Gastroesophageal sphincter (tissue), 3 donors: ENCODE data around the gene MRPL42.

Experiments
- CTCF ChIP-seq, 4 experiments: fragments of 200-600 bp in 2 of 4; fragments of 450-650 bp in 2 of 4; sonication (generic) in 1 of 4; IDR thresholded peaks; one replicate each; pipeline ENCODE4 v1.5.1; 2017 to 2019; ENCODE audit warnings: antibody characterized with exemption in 4 of 4, mild to moderate bottlenecking in 2 of 4, moderate library complexity in 2 of 4
- EP300 ChIP-seq: sonication (generic); formaldehyde crosslinking; IDR thresholded peaks from one replicate; pipeline ENCODE4 v1.6.1; 2017; ENCODE audit warnings: antibody characterized with exemption, mild to moderate bottlenecking
- POLR2A ChIP-seq, 2 donors: fragments of 450-650 bp; IDR thresholded peaks; one replicate each; pipeline ENCODE4 v1.6.1; 2017; ENCODE audit warnings: antibody characterized with exemption in 2 of 2, mild to moderate bottlenecking in 2 of 2, moderate library complexity in 1 of 2
- POLR2AphosphoS5 ChIP-seq: sonication (generic); formaldehyde crosslinking; IDR thresholded peaks from one replicate; pipeline ENCODE4 v1.6.1; 2017; ENCODE audit warnings: antibody characterized with exemption

- TF ChIP-seq CTCF (IDR thresholded peaks at IDR 0.05) (no peak), POLR2A (IDR thresholded peaks at IDR 0.05) (no peak), POLR2AphosphoS5 (no peak), EP300 (no peak)
These were observed 96.7 kb downstream of the MRPL42 start for GRCh38 chr12:93563807-93564538.
